HG03066 (cell line): ENCODE results near the gene CACNA2D3.
"Not testable (repeated sequence)": the region's sequence is repeated elsewhere in the genome, so short reads cannot be mapped to it uniquely, and the experiment has no call there.

Experiments
- ATAC-seq: cut with Tn5 transposase; IDR thresholded peaks from one replicate; pipeline ENCODE4 v1.9.1; 2021; ENCODE audit warnings: low read depth; ENCODE audit not compliant: unreplicated experiment

The CACNA2D3 gene

DNA sequence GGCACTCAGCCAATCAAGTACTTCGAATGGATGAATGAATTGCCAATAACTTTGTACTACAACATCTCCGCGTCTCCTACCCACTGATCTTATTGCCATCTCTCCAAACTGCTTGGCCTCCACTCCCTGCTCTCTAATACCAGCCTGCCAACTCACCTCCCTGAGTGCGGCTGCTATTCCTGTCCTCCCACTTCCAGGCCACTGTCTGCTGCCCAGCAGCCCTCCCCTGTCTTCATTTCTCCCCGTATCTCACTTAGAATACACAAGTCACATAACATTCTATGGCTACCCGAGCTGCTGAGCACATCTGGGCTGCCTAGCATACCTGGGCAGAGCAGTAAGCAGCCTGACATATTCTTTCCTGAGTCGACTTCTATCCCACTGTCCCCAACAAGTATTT is 955.4 kb downstream of the CACNA2D3 start:
- no peak for ATAC-seq

DNA sequence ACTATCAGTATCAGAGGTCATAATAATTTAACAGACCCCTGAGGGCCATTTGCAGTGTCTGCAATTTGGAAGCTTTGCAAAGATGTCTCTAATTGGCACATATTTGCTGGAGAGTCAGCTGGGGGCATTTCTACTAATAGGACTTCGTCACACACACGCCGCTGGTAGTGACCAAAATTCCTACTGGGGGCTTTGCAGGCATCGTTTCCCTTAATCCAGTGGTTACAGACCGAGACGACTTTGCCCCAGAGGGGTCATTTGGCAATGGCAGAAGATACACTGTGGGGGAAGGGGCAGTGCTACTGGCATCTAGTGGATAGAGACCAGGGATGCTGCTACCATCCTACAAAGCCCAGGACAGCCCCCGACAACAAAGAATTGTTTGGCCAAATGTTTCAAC is 956.5 kb downstream of the CACNA2D3 start:
- no peak for ATAC-seq

DNA sequence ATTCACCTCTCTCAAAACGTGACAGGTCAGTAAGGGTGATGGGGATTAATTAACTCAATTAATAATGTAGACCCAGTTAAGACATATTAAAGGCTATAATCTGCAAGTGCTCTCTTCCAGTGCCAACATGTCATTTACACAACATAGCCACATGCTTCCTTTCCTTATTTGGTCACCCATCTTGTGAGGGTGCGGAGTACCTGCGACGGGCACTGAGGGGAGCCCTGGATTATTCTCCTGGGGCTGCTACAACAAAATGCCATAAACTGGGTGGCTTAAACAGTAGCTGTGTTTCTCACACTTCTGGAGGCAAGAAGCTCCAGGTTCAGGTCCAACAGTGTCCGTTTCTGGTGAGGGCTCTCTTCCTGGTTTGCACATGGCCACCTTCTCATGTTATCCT is 962.9 kb downstream of the CACNA2D3 start:
- ATAC-seq = no peak

DNA sequence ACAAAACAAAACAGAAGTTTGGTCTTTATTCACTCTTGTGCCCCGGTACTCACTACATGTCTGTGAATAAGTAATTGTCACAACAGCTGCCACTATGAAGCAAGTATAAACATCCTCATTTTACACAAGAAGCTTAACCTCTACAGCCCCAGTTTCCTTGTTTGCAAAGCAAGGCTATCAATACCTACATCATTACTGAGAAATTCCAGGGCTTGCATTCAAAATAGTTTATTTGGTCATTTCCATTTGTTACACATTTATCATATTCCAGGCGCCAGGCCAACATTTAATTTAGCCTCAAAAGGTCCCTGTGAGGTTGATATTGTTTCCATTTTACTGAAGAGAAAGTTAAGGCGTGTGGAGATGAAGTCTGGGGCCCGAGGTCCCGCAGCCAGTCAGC is 966.9 kb downstream of the CACNA2D3 start:
- no peak for ATAC-seq

DNA sequence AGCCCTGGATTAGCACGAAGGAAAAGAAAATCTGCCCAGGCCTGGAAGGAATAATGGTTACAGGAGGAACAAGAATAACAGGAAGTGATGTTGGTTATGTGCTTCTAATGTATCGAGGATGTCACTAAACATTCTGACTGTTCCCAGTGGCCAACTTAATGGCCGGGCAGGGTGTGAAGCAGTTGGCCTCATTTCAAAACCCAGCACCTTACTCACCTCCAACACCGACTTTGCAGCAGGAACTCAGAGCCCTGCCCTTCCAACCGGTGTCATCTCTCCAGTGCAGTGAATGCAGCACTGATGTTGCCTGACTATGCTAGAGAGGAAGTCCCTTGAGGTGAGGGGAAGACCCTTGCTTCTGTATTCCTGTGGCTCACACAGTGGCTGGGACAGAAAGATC is 967.9 kb downstream of the CACNA2D3 start:
- ATAC-seq = no peak

DNA sequence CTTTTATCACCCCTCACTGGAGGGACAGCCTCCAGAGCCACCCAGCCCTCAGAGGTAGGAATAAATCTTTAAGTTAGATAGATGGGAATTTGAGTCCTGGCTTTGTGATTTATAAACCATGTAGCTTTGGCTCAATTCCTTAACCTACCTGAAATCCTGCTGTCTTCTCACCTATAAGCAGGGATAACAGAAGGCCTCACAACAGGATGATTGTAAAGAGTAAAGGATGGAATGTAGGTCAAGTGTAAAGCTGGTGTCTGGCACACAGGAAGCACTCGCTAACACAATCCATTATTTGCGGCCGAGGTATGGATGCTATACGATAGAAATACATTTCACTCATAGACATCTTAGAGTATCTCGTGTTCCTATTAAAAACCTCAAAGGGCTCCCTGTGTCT is 968.4 kb downstream of the CACNA2D3 start:
- no peak for ATAC-seq

DNA sequence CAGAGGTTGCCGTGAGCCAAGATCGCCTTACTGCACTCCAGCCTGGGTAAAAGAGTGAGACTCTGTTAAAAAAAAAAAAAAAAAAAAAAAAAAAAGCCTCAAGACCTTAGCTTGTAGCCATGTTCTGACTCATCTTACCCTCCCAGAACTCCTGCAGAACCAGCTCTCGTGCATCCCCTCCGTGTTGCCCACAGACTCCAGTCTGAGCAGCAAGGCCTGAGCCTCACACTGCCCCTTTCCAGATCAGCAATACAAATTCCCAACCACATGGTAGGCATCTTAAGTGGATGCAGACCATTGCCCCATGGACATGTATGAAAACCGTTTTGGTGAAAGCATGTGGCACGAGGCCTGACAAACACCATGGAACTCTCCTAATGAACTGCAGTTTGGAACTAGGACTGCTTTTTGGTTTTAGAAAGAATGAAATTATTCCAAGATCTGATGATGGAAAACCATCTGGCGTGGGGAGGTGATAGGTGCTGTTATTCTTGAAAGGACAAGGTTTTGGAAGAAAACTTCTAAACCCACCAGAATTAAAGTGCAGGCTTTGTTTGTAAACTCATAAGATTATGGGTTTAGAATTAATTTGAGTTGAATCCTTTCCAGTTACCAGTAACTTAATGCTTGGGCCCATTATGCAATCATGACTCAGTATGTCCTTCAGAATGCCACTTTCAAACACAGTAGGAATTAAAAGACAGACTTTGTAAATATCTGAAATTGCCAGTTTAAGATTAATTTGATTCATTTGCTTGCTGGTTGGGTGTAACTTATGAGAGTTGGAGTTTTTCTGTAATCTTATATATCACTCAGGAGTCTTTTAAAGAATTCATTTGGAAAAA is 969.3 kb downstream of the CACNA2D3 start:
- ATAC-seq = no peak

DNA sequence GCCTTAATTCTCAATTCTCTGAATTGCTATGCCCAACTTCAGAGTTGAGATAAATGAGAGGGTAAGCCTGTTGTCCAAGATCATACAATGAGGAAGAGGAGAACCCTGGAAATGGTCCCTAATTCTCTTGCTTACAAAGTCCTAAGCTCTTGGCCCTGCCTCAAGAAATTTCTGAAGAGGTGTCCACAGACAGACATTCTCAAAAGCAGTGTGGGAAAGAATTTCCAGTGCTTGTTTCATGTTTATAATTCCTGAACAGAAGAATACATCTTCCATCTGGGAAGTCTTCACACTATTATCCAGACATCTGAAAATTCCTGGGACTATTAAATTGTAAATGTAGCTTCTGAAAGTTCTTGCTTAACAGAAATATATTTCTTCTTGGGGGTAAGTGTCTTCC is 972.3 kb downstream of the CACNA2D3 start:
- no peak for ATAC-seq

DNA sequence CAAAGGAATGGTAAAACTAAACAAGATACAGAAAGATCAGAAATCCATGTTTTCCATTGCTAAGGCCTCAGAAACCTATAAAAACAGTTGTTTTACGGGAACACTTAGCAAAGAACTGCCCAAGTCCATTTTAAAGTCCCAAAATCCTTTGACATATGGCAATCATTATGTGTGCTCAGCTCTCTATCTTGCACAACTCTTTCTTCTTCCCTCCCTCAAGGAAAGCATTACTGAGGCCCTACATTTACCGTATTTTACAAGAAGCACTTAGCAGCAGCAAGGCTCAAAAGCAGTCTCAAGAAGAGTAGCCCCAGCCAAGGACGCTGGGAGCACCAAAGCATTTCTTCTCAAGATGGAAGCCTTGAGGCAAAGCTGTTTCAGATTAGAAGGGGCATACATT is 975.1 kb downstream of the CACNA2D3 start:
- ATAC-seq = no peak

DNA sequence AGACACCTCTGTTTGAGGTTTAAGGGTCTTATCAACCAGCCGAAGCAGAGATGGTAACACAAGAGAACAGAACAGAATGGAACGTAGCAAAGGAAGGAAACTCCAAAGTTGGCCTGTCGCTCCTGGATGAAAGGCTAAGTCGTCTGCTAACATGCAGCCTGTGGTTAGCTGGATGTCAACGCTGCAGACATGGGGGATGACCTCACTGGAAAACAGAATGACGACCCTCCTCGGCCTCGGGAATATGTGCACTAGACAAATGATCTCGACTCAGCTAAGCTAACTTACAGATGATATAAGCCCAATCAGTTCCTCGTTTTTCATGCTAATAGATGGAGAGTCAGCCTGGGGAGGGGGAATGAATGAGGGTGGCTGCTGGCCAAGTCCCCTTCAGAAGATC is 983.3 kb downstream of the CACNA2D3 start:
- ATAC-seq = no peak

DNA sequence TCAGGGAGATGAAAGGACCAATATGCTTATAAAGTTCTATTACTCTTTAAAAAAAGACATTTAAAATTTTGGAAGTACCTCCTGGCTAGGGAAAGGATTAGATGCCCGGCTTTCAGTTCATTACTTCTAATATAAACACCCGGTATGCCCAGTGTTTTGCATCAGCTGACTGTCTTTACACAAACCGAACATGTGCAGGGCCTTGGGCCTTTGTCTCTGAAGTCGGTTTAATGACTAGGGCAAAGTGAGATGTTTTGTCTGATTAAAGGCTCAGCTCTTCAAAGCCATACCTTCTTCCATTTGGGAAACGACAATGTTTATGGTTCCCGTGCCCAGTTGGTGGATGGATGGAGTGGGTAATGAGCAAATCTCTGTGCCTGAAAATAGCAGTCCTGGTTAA is 984.8 kb downstream of the CACNA2D3 start:
- ATAC-seq = no peak

DNA sequence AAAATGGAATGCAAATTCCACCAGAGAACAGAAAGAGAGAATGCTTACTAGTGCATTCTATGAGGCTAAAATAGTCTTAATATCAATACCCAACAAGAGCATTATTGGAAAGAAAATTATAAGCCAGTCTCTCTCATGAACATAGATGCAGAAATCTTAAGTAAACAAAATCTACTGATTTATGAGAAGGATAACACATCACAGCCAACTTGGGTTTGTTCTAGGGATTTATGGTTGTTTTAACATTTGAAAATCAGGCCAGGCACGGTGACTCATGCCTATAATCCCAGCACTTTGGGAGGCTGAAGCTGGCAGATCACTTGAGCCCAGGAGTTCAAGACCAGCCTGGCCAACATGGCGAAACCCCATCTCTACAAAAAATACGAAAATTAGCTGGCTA is 989.6 kb downstream of the CACNA2D3 start:
- not testable (repeated sequence) for ATAC-seq

DNA sequence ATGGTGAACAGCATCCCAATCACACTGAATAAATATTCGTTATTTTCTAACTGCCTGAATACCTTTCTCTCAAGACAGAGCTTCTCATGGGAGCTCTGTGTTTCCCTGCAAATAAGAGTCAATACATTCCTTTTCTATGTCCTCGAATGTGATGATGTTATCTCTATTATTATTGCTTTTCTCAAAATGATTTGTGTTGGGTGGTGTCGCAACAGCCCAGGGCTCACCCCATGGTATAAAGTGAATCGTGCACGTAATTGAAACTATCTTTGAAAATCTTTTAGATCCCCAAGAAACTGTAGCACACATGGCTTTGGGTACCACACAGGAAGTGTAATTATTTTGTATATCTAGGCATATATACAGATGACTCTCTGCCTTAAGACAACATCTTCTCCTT is 996.1 kb downstream of the CACNA2D3 start:
- no peak for ATAC-seq

DNA sequence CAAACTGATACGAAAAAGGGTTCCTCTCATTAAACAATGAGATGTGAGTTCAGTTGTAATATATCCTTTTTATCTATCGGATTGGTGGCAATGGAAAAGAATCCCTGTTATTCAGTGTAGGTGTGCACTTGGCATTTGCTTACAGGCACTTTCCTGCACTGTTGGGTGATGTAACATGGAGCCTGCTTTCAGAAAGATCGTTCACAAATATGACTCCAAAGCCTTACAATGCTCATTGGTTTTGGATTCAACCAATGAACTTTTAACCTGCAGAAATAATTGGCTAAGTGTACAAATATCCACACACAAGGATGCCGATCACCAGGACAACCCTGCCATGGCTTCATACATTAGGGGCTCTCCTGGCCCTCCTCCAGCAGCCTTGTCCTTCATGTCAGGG is 996.9 kb downstream of the CACNA2D3 start:
- ATAC-seq = no peak

DNA sequence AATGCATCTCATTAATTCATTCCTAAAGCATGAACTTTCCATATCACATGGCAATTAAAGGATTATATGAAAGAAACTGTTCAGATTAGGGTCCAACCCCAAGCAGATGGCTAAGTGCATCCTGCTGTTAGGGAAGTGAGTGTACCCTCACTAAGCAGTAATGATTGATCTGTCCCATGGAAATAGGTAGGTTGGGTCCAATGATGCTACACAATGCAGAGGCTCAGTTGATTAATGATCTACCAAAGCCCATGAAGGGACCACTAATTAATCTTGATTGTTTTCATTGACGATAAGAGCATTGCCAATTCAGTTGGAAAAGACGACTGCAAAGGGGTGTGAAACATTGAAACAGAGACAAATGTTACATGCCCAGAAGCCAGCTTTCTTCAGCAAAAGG is 1000.0 kb downstream of the CACNA2D3 start:
- no peak for ATAC-seq
